Stomach smooth muscle (tissue), 2 donors: ENCODE data around the gene UBL4A.

Experiments used
- H3K27ac ChIP-seq: one replicate; pipeline ENCODE4 v1.7.0; 2013; ENCODE audit warnings: mild to moderate bottlenecking, low read length, inconsistent platforms
- H3K27me3 ChIP-seq, 2 donors: one replicate each; pipeline ENCODE4 v1.7.0; 2013; ENCODE audit warnings: low read length in 2 of 2; ENCODE audit not compliant: insufficient read depth in 2 of 2, control insufficient read depth in 1 of 2
- H3K36me3 ChIP-seq, 2 donors: one replicate each; pipeline ENCODE4 v1.7.0; 2013; ENCODE audit warnings: low read length in 2 of 2; ENCODE audit not compliant: control insufficient read depth in 2 of 2, insufficient read depth in 2 of 2
- H3K4me1 ChIP-seq: one replicate; pipeline ENCODE4 v1.7.0; 2013; ENCODE audit warnings: low read length; ENCODE audit not compliant: control insufficient read depth, insufficient read depth
- H3K4me3 ChIP-seq, 2 donors: one replicate each; pipeline ENCODE4 v1.7.0; 2013; ENCODE audit warnings: low read length in 2 of 2
- H3K9ac ChIP-seq, 2 donors: one replicate each; pipeline ENCODE4 v1.7.0; 2013; ENCODE audit warnings: low read length in 2 of 2, mild to moderate bottlenecking in 1 of 2
- H3K9me3 ChIP-seq, 2 donors: one replicate each; pipeline ENCODE4 v1.7.0; 2013; ENCODE audit warnings: low read length in 2 of 2; ENCODE audit not compliant: control insufficient read depth in 2 of 2
- donor health status: healthy.
- donor health status: Pancreatic carcinoma.

The UBL4A gene

DNA sequence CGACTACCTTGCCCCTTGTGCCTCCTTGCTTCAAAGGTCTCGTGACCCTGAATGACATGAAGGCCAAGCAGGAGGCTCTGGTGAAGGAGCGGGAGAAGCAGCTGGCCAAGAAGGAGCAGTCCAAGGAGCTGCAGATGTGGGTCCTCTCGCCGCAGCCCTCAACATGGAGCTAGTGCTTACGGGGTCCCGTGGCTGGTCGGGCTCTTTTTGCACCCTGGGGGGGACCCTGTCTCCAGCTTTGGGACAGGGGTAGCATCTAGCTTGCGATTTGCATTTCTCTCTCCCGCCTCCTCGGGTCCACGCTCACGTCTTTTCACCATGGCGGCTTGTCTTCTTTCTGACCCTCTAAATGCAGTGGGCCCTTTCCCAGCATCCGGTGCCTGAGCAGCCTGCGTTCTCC is 40.6 kb downstream of the UBL4A start:
- H3K9me3 ChIP-seq: no peaks in the 10 kb centered on the region
- peaks cover 17 to 27% of the 10 kb centered on the region in 2 donors for H3K36me3 ChIP-seq
- H3K27me3 ChIP-seq: peaks cover 0 to 6% of the 10 kb centered on the region in 2 donors
- H3K4me3 ChIP-seq: no peak overlapping the region
- peaks cover 22% of the 10 kb centered on the region for H3K4me1 ChIP-seq
- H3K27ac ChIP-seq: no peak overlapping the region
- no peak overlapping the region for H3K9ac ChIP-seq

DNA sequence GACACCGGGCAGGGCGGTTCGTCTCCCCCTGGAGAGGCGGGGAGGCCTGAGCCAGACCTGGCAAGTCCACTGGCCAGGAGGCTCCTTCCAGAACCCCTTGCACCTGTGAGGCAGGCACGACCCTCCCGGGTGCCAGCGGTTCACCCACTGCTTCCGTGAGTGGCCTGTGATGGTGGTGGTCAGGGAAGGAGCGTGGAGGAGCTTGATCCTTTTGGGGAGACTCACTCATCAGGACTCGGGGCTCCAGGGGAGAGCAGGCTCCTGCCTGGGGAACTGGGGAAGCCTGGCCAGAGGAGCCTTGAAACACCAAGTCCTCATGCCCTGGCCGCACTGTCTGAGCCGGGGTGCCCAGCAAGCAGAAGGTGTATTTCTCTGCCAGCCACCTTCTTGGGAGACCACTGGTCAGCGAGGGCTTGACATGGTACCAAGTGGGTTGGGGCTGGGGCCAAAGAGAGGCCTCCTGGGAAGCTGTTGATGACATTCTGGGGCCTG is 41.6 kb downstream of the UBL4A start:
- Histone ChIP-seq H3K9ac (peak overlapping the region; percentile 69 to 76), H3K27me3 (peaks cover 0 to 6% of the 10 kb centered on the region in 2 donors), H3K27ac (peak overlapping the region; percentile 41), H3K36me3 (peaks cover 22% of the 10 kb centered on the region in 2 donors), H3K4me1 (peaks cover 26% of the 10 kb centered on the region), H3K4me3 (peak overlapping the region; percentile 57 to 69), H3K9me3 (no peaks in the 10 kb centered on the region)

DNA sequence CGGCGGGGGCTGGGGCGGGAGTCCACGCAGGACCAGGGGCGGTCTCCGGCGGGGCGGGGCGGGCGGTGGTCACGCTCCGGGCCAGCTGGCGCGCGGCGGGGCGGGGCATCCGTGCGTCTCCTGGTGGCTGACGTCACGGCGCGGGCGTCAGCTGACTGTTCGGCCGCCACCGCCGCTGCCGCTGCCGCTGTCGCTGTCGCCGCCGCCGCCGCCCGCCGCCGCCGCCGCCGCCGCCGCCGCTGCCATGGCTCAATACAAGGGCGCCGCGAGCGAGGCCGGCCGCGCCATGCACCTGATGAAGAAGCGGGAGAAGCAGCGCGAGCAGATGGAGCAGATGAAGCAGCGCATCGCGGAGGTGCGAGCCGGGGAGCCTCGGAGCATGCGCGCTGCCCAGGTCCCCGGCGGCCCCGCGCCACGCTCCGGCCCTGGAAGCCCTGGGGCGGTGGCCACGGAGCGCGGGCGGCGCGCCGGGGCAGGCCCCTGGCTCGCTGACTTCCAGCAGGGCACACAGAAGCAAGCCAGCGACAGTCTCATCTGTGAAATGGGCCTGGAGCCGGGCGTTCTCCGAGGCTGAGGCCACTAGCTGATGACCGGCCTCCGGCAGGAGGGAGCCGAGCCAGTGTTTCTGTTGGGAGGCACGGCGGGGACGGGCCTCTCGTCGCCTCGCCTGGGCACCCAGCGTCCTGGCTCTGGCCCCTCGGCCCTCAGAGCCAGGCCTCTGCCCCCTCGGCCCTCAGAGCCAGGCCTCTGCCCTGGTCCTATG is 42.2 kb downstream of the UBL4A start, which contains the start of gene FAM50A:
FAM50A (plus strand) TSS at position 150 of the 763 bp plus-strand sequence; CDS start at position 245, 95 bp downstream.
- H3K27ac ChIP-seq: peak within 1 kb of the TSS; percentile 62
- H3K4me1 ChIP-seq: peaks cover 26% of the 10 kb centered on the region
- no peaks in the 10 kb centered on the region for H3K9me3 ChIP-seq
- peaks cover 17 to 21% of the 10 kb centered on the region in 2 donors for H3K36me3 ChIP-seq
- H3K4me3 ChIP-seq: peak within 1 kb of the TSS; percentile 57 to 69
- peaks cover 0 to 6% of the 10 kb centered on the region in 2 donors for H3K27me3 ChIP-seq
- peak within 1 kb of the TSS; percentile 69 to 76 for H3K9ac ChIP-seq

DNA sequence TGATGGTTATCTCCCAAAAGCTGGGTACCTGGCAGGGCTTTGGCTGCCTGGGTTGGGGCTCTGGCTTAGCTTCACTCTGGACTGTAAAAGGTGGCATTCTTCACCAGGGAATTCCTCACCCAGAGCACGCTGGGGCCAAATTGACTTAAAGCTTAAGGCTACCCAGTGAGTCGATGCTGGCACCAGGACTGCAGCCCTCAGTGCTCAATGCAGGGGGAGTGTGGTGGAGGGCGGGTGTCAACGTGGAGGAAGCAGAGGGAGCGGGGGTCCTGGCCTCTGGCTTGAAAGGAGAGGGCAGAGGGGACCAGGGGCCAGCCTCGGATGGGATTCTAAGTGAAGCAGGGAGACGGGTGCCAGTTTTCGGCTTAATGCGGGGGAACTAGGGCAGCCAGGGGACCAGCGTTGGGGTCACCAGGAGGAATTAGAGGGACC is 42.9 kb downstream of the UBL4A start:
- Histone ChIP-seq H3K4me1 (peaks cover 32% of the 10 kb centered on the region), H3K9me3 (no peaks in the 10 kb centered on the region), H3K27me3 (peaks cover 0 to 6% of the 10 kb centered on the region in 2 donors), H3K4me3 (peak overlapping the region in 1 of 2 donors; percentile 62), H3K27ac (peak overlapping the region; percentile 62), H3K9ac (peak overlapping the region; percentile 21 to 53), H3K36me3 (peaks cover 12 to 15% of the 10 kb centered on the region in 2 donors)

DNA sequence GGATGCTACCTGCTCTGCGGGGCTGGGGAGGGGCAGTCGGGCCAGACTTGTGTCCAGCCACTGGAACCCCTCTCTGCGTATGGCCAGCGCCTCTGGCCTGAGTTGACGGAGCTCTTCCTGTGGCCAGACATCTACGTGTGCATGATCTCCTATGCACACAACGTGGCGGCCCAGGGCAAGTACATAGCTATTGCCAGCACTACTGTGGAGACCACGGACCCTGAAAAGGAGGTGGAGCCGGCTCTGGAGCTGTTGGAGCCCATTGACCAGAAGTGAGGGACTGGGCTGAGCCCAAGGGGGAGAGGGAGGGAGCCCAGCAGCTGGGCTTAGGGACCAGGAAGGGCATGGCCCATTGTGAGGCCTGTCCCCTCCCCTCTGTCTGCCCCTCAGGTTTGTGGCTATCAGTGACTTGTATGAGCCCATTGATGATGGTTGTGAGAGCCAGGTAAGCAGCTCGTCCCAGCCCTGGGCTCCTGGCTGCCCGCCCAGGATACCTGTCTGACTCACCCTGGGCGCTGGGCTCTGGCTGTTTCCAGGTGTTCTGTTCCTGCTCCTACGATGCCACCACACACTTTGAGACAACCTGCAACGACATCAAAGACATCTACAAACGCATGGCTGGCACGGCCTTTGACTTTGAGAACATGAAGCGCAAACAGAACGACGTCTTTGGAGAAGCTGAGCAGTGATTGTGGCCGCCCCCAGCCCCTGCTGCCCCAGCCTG is 44.3 kb downstream of the UBL4A start:
- no peak overlapping the region for H3K9ac ChIP-seq
- H3K36me3 ChIP-seq: peaks cover 10 to 11% of the 10 kb centered on the region in 2 donors
- peaks cover 0 to 9% of the 10 kb centered on the region in 2 donors for H3K27me3 ChIP-seq
- H3K4me3 ChIP-seq: no peak overlapping the region
- H3K9me3 ChIP-seq: no peaks in the 10 kb centered on the region
- peaks cover 39% of the 10 kb centered on the region for H3K4me1 ChIP-seq
- peak overlapping the region; percentile 2 for H3K27ac ChIP-seq

DNA sequence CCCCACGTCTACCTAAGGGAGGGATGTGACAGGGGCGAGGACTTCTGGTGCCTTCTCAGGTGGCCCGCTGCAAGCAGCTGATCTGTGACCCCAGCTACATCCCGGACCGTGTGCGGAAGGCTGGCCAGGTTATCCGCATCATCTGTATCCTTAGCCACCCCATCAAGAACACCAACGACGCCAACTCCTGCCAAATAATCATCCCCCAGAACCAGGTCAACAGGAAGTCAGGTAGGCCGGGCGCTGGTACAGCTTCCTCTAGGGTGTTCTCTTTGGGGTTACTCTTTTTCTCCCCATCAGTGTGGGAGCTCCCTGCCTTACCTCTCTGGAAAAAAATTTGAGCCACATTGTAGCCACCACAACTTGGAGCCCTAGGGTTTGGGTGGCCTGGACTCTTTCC is 44.9 kb downstream of the UBL4A start:
- Histone ChIP-seq H3K27me3 (peaks cover 0 to 9% of the 10 kb centered on the region in 2 donors), H3K27ac (no peak overlapping the region), H3K4me3 (no peak overlapping the region), H3K4me1 (peaks cover 39% of the 10 kb centered on the region), H3K36me3 (peaks cover 10% of the 10 kb centered on the region in 2 donors), H3K9me3 (no peaks in the 10 kb centered on the region), H3K9ac (no peak overlapping the region)

DNA sequence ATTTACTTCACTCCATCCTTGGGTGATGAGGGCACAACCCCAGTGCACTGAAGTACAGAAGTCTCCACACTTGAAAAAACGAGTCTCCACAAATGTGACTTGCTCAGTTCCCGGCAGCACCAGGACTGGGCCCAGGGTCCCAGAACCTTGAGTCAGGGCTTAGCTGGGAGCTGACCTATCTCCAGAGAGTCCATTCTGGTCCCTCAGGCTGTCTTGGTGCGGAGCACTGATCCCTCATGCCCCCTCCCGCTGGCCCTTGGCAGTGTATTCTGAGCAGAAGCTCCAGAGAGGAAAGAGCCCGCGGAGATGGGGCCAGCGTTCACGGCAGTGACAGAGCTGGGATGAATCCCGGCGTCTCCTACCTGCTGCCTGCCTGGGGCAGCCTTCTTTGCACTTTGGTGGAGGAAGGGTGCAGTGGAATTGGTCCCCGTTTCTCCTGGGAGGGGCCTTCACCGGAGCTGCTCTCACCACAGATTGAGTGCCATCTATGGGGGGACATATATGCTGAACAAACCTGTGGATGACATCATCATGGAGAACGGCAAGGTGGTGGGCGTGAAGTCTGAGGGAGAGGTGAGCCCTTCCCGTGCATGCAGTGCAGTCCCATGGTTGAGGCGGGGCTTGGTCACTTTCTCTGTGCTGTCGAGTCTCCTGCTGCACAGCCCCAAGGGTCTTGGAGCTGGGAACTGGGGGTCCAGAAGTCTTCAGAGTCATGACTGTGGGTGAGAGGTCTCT is 45.6 kb downstream of the UBL4A start:
- Histone ChIP-seq H3K4me1 (peaks cover 41% of the 10 kb centered on the region), H3K36me3 (peaks cover 6 to 8% of the 10 kb centered on the region in 2 donors)

DNA sequence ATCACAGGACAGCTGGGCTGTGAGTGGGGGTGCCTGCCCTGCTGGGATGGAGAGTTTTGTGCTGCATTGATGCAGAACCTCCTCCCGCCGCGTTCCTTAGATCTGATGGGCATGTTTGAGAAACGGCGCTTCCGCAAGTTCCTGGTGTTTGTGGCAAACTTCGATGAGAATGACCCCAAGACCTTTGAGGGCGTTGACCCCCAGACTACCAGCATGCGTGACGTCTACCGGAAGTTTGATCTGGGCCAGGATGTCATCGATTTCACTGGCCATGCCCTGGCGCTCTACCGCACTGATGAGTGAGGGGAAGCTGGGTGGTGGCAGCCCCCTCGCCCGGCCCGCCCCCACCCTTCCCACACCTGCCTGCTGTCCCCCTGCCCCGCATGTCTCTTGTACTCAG is 46.6 kb downstream of the UBL4A start:
- Histone ChIP-seq H3K9me3 (no peaks in the 10 kb centered on the region), H3K4me1 (peaks cover 32% of the 10 kb centered on the region), H3K9ac (no peak overlapping the region), H3K27ac (no peak overlapping the region), H3K36me3 (peaks cover 5 to 8% of the 10 kb centered on the region in 2 donors), H3K27me3 (peaks cover 0 to 7% of the 10 kb centered on the region in 2 donors), H3K4me3 (no peak overlapping the region)

More for the DNA sequence above, 45.6 kb downstream of the UBL4A start:
- Histone ChIP-seq H3K9ac (no peak overlapping the region), H3K4me3 (no peak overlapping the region), H3K9me3 (no peaks in the 10 kb centered on the region), H3K27ac (no peak overlapping the region), H3K27me3 (peaks cover 0 to 9% of the 10 kb centered on the region in 2 donors)

DNA sequence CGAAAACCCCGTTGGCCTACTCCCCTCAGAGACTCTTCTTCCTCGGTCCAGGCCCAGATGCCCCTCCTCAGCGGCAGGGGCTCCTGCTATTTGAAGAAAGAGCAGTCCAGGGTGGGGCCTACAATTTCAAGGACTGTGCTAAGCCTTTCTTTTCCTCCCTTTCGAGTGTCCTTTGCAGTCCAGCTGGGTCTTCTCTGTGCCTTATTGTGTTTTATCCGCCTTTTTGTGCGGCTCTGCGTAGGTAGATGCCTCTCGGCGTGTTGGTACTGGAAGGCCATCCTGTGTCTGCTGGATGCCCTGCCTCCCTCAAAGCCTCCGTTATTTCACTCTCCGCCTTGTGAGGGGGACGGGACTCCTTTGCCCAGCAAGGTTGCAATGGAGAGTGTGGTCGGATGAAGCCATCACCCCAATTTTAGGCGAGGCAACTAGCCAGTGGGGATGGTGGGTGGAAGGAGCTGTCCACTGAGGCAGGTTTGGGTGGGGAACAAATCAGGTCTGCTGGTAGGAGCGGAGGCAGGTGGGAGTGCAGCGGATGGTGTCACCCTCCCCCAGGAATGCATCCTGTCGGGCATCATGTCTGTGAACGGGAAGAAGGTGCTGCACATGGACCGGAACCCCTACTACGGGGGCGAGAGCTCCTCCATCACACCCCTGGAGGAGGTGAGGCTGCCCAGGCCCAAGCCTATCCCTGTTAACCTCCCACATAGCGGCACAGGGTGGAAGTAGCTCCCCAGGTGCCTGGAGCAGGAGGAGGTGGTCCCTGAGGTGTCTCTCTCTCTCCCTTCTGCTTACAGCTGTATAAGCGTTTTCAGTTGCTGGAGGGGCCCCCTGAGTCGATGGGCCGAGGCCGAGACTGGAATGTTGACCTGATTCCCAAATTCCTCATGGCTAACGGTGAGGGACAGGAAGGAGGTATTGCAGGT is 48.2 kb downstream of the UBL4A start:
- Histone ChIP-seq H3K4me3 (peak overlapping the region; percentile 68 to 75), H3K4me1 (peaks cover 24% of the 10 kb centered on the region), H3K27me3 (peaks cover 0 to 4% of the 10 kb centered on the region in 2 donors), H3K36me3 (peaks cover 8 to 10% of the 10 kb centered on the region in 2 donors), H3K9ac (peak overlapping the region; percentile 52 to 55), H3K27ac (peak overlapping the region; percentile 11), H3K9me3 (no peaks in the 10 kb centered on the region)
